DMS153 (cell line): Measurements from ENCODE around the gene FAM234A.

Experiments used
- DNase-seq: peaks from one replicate; lab custom pipeline; 2025; lab: John Stamatoyannopoulos, UW

The FAM234A gene

DNA sequence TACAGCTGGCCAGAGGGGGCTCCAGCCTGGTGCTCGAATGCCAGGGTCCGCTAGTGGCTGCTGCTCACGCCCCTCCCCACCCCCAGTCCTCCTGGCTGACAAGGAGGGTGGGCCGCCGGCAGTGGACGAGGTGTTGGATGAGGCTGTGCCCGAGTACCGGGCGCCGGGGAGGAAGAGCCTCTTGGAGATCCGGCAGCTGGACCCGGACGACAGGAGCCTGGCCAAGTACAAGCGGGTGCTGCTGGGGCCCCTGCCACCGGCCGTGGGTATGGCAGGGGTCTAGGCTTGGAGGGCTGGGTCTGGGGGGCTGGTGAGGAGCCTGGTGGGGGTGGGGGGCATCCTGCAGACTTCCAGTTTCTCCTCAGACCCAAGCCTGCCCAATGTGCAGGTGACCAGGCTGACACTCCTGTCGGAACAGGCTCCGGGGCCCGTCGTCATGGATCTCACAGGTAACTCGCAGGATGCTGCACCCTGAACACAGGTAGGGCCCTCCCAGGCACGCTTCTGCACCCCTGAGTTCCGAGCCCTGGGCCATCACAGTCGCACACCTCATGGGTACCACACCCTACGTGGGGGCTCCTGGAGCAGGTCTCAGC, 47.1 kb downstream of the FAM234A start:
- DNase-seq: no peak

GRCh38 chr16:282491-282890, 47.9 kb downstream of the FAM234A start:
- DNase-seq: no peak

DNA sequence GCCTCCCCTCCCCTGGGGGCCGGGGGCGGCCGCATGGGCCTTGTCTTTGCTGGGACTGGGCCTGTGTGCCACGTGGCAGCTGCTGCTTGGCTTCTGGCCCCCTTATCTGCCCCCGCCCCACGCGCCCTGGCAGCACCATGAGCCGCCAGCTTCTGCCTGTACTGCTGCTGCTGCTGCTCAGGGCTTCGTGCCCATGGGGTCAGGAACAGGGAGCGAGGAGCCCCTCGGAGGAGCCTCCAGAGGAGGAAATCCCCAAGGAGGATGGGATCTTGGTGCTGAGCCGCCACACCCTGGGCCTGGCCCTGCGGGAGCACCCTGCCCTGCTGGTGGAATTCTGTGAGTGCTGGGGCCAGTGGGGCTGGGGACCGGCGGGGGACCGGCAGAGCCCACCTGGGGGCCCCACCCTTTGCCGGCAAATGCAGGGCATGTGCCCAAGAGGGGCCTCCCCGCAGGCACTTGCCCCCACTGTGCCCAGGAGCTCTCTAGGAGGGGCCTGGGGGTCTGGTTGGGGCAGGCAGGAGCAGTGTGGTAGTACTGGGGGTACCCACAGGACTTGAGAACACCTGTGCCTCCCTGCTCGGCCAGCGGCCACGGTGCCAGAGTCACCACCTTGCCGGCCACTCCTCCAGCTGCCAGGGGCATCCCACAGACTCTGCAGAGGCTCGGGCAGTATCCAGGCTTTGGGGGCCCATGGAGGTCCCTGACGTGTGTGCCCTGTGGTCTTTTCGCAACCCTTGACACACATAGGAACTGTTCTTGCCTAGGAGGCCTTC, 48.6 kb downstream of the FAM234A start, which contains the start of gene PDIA2:
Gene PDIA2, plus strand, starts transcription at position 132 of the 773 bp plus-strand sequence. Its CDS starts 6 bp downstream, at position 138.
- DNase-seq: no peak

- DNase-seq: no peak
These were observed 49.8 kb downstream of the FAM234A start for GRCh38 chr16:284204-285120.

DNA sequence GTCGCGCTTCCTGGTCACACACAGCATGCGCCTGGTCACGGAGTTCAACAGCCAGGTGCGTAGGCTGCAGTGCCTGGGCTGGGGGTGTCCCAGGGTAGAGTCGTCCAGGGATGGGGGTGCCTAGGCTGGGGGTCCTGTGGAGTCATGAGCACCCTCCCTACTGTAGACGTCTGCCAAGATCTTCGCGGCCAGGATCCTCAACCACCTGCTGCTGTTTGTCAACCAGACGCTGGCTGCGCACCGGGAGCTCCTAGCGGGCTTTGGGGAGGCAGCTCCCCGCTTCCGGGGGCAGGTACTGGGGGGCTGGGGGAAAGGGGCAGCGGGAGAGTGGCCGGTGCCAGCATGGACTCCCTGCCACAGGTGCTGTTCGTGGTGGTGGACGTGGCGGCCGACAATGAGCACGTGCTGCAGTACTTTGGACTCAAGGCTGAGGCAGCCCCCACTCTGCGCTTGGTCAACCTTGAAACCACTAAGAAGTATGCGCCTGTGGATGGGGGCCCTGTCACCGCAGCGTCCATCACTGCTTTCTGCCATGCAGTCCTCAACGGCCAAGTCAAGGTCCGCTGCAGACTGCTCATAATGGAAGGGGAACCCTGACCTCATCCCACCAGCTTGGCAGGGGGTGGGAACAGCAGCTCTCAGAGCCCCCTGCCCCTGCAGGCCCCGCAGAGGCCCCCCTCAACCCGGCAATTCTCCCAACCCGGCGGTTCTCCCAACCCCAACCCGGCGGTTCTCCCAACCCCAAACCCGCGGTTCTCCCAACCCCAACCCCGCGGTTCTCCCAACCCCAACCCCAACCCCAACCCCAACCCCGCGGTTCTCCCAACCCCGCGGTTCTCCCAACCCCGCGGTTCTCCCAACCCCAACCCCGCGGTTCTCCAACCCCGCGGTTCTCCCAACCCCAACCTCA, 50.8 kb downstream of the FAM234A start:
- no peak for DNase-seq

GRCh38 chr16:286491-287297, 52.1 kb downstream of the FAM234A start:
- DNase-seq: no peak

- DNase-seq: peak; percentile 86
These were observed 52.7 kb downstream of the FAM234A start for GRCh38 chr16:287298-287811.

- DNase-seq: no peak
These were observed 53.6 kb downstream of the FAM234A start for GRCh38 chr16:287981-288920.

GRCh38 chr16:289395-289997, 54.9 kb downstream of the FAM234A start:
- no peak for DNase-seq

GRCh38 chr16:290015-290680, 55.5 kb downstream of the FAM234A start:
- no peak for DNase-seq

DNA sequence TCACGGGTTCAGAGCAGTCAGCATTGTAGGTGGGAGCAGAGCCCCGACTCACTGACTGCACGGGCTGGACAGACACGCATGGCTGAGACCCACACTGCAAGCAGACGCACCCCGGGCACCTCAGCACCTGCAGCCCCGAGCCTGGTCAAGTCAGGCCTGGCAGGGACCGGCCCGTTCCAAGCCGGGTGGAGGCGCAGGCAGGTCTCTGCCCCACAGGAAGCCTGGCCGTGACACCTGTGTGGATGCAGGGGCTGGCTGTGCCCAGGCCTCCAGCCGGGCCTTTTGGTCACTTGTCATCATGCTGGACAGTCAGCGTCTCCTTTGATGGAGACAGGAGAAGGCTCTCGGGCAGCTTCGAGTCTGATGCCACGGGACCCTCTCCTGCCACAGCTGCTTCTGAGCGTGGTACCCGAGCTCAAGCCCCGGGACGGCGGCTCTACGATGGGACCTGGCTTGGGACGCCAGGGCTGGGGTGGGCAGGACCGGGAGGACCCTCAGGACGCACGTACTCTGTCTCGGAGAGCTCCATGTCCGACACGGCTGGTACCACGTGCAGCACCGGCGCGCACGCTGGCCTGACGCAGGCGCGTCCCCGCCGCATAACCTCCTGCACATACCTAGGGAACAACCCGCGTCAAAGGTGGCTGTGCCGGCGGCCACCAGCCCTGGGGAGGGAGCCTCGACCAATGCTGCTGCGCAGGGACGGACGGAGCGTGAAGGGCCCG, 56.2 kb downstream of the FAM234A start:
- no peak for DNase-seq

- DNase-seq: no peak
These were observed 56.9 kb downstream of the FAM234A start for GRCh38 chr16:291539-291938.

DNA sequence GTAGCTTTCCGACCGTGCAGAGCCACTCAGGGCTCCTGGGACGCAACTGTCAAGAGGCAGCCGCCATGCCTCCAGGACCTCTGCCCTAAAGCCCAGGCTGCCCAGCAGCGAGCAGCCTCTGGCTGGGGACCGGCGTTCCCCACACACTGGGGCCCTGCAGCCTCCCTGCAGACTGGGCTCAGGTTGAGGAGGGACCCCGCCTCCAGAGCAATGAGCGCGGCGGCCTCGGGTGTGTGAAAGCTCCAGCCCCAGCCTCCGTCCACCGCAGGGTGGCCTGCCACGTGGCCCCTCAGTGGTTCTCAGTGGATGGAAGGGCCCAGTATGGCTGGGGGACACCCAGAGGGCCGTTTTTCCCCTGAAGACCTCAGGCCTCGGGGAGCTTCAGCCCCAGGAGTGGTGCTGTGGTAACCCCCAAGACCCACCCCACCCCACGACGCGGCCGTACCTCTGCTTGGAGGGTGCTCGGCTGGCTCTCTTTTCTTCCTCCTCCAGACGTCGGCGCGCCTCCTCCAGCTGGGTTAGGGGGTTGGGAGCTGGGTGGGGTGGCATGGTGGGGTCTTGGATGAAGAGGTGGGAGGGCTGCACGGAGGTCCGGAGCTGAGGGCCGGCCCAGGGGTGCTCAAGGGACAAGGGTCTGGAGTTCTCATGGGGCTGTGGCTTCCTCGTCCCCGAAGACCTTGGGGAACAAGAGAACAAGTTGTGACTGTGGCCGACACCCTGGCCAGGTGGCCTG, 58.6 kb downstream of the FAM234A start:
- no peak for DNase-seq

- no peak for DNase-seq
These were observed 61.7 kb downstream of the FAM234A start for GRCh38 chr16:296276-296675.

- no peak for DNase-seq
These were observed 62.3 kb downstream of the FAM234A start for GRCh38 chr16:296806-297510.

DNA sequence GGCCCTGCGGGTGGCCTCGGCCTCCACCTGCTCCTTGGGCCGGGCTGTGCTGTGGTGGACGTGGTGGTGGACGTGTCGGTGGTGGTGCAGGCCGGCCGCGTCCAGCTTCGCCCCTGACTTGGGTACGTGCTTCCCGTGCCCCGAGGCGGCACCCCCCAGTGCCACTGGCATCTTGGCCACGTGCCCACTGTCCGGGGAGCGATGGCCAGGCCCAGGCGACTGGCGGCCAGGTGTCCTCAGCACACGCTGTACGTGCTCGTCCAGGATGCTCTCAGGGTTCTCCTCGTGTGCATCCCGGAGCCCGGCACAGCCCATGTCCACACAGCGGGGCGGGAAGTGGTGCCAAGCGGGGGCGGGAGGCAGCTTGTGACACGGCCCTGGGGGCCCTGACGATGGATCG, 63.2 kb downstream of the FAM234A start:
- no peak for DNase-seq
